Coronary artery (tissue), 2 donors: Measurements from ENCODE around the gene PITPNM3.

ENCODE experiments used
- DNase-seq: peaks from one replicate; pipeline ENCODE4 v3.0.0-alpha.2; 2017; ENCODE audit warnings: low spot score
- H3K27ac ChIP-seq, 2 donors: fragments of 200-600 bp; sonication (generic); one replicate each; pipeline ENCODE4 v1.5.1; 2016 to 2019
- H3K4me3 ChIP-seq: fragments of 200-600 bp; sonication (generic); 2 replicates; pipeline ENCODE4 v1.5.1; 2016; ENCODE audit warnings: mild to moderate bottlenecking, moderate library complexity
- CTCF ChIP-seq: fragments of 200-600 bp; sonication (generic); IDR thresholded peaks from one replicate; pipeline ENCODE4 v1.5.1; 2019; ENCODE audit warnings: antibody characterized with exemption

PITPNM3 gene

GRCh38 chr17:6556121-6557039 is at the start of gene PITPNM3:
PITPNM3 (minus strand) TSS chr17:6556555; CDS start chr17:6556406, 149 bp downstream.
- TF ChIP-seq CTCF, result no peak
- H3K4me3 ChIP-seq, result peak within 1 kb of the TSS; percentile 84
- no peak within 1 kb of the TSS for H3K27ac ChIP-seq
- DNase-seq, result no peak

DNA sequence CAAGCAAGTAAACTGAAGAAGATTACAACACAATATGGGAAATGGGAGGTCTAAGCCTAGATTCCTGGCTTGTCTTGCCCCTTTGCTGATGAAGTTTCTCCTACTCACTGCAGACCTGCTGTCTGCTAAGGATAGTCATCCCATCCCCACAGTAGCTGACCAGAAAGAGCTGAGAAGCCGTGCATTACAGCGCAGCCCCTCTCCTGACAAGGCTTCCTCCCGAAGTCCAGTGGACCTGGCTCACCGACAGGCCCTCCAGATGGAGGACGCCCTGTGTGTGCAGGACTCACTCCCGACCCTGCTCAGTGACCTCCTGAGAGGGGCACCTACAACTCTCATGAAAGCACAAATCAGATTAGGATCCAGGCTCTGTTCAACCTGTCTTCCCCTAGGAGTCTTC is 48.8 kb upstream of the PITPNM3 start:
- Histone ChIP-seq H3K27ac (no peak overlapping the region), H3K4me3 (no peak overlapping the region)
- no peak for DNase-seq
- TF ChIP-seq CTCF, result no peak

DNA sequence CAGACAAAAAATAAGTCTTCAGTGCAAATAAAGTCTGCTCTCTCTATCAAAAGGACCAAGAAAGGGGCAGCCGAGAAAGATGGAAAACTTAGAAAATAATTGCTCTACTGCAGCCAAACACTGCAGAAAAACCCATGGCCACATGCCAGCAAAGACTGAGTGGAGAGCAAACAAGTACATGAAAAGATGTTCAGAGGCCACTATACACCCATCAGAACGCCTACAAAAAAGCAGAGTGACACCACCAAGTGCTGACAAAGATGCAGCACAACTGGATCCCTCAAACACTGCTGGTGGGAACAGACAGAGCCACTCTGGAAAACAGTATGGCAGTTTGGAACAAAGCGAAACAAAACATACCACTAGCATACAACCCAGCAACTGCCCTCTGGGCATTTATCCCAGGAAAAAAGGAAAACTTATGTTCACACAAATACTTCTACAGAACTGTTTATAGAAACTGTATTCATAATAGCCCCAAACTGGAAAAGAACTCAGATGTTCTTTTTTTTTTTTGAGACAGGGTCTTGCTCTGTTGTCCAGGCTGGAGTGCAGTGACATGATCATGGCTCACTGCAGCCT is 47.5 kb upstream of the PITPNM3 start:
- H3K4me3 ChIP-seq, result no peak overlapping the region
- no peak for TF ChIP-seq CTCF
- no peak overlapping the region for H3K27ac ChIP-seq
- no peak for DNase-seq

GRCh38 chr17:6602141-6602540 is 45.8 kb upstream of the PITPNM3 start:
- no peak for DNase-seq
- Histone ChIP-seq H3K27ac (no peak overlapping the region), H3K4me3 (no peak overlapping the region)
- TF ChIP-seq CTCF, result no peak

GRCh38 chr17:6599364-6599763 is 43.0 kb upstream of the PITPNM3 start:
- H3K4me3 ChIP-seq, result no peak overlapping the region
- TF ChIP-seq CTCF, result no peak
- H3K27ac ChIP-seq, result no peak overlapping the region
- DNase-seq, result no peak

- TF ChIP-seq CTCF, result no peak
- Histone ChIP-seq H3K4me3 (no peak overlapping the region), H3K27ac (no peak overlapping the region)
- no peak for DNase-seq
These were observed 41.4 kb upstream of the PITPNM3 start for GRCh38 chr17:6597727-6598126.

DNA sequence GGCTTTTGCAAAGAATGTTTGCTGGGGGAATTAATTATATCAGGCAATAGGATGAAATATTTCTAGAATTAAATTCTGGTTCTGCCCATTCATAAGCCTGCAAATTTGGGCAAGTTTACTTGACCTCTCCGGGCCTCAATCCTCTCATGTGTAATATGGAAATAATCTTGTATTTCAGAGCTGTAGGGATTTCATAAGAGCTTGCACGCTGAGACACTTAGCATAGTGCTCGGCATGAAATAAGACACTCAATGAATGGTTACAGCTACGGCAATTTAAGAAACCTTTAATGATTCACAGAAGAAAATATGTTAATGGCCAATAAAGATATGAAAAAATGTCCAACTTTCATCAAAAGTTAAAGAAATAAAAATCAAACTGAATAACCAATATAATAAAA is 40.6 kb upstream of the PITPNM3 start:
- no peak for DNase-seq
- Histone ChIP-seq H3K27ac (no peak overlapping the region), H3K4me3 (no peak overlapping the region)
- TF ChIP-seq CTCF, result no peak
